H9 (cell line): ENCODE measurements around the gene DCST2. TPM values are rescaled to one million over a fixed set of nuclear protein-coding genes. Genes with fewer than 3 reads are reported as not detected.
A peak's percentile ranks its signal among the peaks of the same experiment; 100 is the strongest.

Experiments used
- DNase-seq: peaks from one replicate; pipeline ENCODE4 v3.0.0-alpha.2; 2017
- H2AFZ ChIP-seq: one replicate; pipeline ENCODE4 v1.6.1; 2013; ENCODE audit warnings: mild to moderate bottlenecking, low read length, control low read depth, moderate library complexity
- H2AK5ac ChIP-seq: 2 replicates; pipeline ENCODE4 v1.6.1; 2013; ENCODE audit warnings: low read length, control low read depth, mixed read lengths; ENCODE audit not compliant: insufficient read length
- H2BK120ac ChIP-seq: one replicate; pipeline ENCODE4 v1.6.1; 2013; ENCODE audit warnings: low read depth, mild to moderate bottlenecking, low read length, control low read depth, inconsistent platforms; ENCODE audit not compliant: poor library complexity, severe bottlenecking
- H2BK12ac ChIP-seq: 2 replicates; pipeline ENCODE4 v1.6.1; 2013; ENCODE audit warnings: low read length, control low read depth, mixed read lengths, low read depth; ENCODE audit not compliant: insufficient read length
- H2BK15ac ChIP-seq: 2 replicates; pipeline ENCODE4 v1.6.1; 2013; ENCODE audit warnings: low read depth, low read length, control low read depth
- H2BK20ac ChIP-seq: one replicate; pipeline ENCODE4 v1.6.1; 2013; ENCODE audit warnings: low read depth, mild to moderate bottlenecking, low read length, control low read depth, inconsistent platforms; ENCODE audit not compliant: poor library complexity, severe bottlenecking
- H2BK5ac ChIP-seq: 2 replicates; pipeline ENCODE4 v1.6.1; 2013; ENCODE audit warnings: low read length, control low read depth, mixed read lengths; ENCODE audit not compliant: insufficient read length
- H3K14ac ChIP-seq: 2 replicates; pipeline ENCODE4 v1.6.1; 2013; ENCODE audit warnings: low read length, control low read depth; ENCODE audit not compliant: insufficient read depth
- H3K18ac ChIP-seq: 2 replicates; pipeline ENCODE4 v1.6.1; 2013; ENCODE audit warnings: low read depth, mild to moderate bottlenecking, mixed read lengths, low read length, control low read depth; ENCODE audit not compliant: insufficient read length
- H3K23ac ChIP-seq: 2 replicates; pipeline ENCODE4 v1.6.1; 2013; ENCODE audit warnings: low read length, control low read depth, mixed read lengths, low read depth; ENCODE audit not compliant: insufficient read length
- H3K23me2 ChIP-seq: 2 replicates; pipeline ENCODE4 v1.6.1; 2013; ENCODE audit warnings: low read depth, mild to moderate bottlenecking, mixed read lengths, low read length, control low read depth; ENCODE audit not compliant: insufficient read length, poor library complexity, severe bottlenecking
- H3K27ac ChIP-seq: 2 replicates; pipeline ENCODE4 v1.5.1; 2013; ENCODE audit warnings: low read length, control low read depth, mixed read lengths, low read depth; ENCODE audit not compliant: insufficient read length
- H3K27me3 ChIP-seq: 2 replicates; pipeline ENCODE4 v1.6.1; 2013; ENCODE audit warnings: low read length, control low read depth, inconsistent platforms; ENCODE audit not compliant: insufficient read depth
- H3K4ac ChIP-seq: 2 replicates; pipeline ENCODE4 v1.6.1; 2013; ENCODE audit warnings: low read depth, mild to moderate bottlenecking, control low read depth, inconsistent platforms, low read length, moderate library complexity
- H3K4me1 ChIP-seq: 2 replicates; pipeline ENCODE4 v1.6.1; 2013; ENCODE audit warnings: low read length, control low read depth, inconsistent platforms; ENCODE audit not compliant: insufficient read depth
- H3K4me2 ChIP-seq: 2 replicates; pipeline ENCODE4 v1.6.1; 2013; ENCODE audit warnings: low read length, control low read depth, mixed read lengths; ENCODE audit not compliant: insufficient read length, insufficient read depth
- H3K56ac ChIP-seq: 2 replicates; pipeline ENCODE4 v1.6.1; 2013; ENCODE audit warnings: low read depth, mild to moderate bottlenecking, mixed read lengths, low read length, control low read depth; ENCODE audit not compliant: insufficient read length
- H3K79me1 ChIP-seq: 2 replicates; pipeline ENCODE4 v1.6.1; 2013; ENCODE audit warnings: low read depth, mild to moderate bottlenecking, moderate library complexity, low read length, control low read depth, inconsistent platforms; ENCODE audit not compliant: insufficient read depth, poor library complexity, severe bottlenecking
- H3K79me2 ChIP-seq: 2 replicates; pipeline ENCODE4 v1.6.1; 2013; ENCODE audit warnings: low read length, control low read depth, inconsistent platforms; ENCODE audit not compliant: insufficient read depth
- H3K9ac ChIP-seq: 2 replicates; pipeline ENCODE4 v1.6.1; 2013; ENCODE audit warnings: low read length, control low read depth, mixed read lengths; ENCODE audit not compliant: insufficient read length; ENCODE audit errors: extremely low read depth
- H3K9me3 ChIP-seq: one replicate; pipeline ENCODE4 v1.6.1; 2013; ENCODE audit warnings: low read depth, low read length, inconsistent platforms; ENCODE audit not compliant: control insufficient read depth
- H3T11ph ChIP-seq: one replicate; pipeline ENCODE4 v1.6.1; 2013; ENCODE audit warnings: mild to moderate bottlenecking, low read length, control low read depth, inconsistent platforms
- H4K20me1 ChIP-seq: one replicate; pipeline ENCODE4 v1.6.1; 2013; ENCODE audit not compliant: control insufficient read depth, insufficient read length, insufficient read depth
- H4K5ac ChIP-seq: 2 replicates; pipeline ENCODE4 v1.6.1; 2013; ENCODE audit warnings: low read depth, mild to moderate bottlenecking, mixed read lengths, low read length, control low read depth; ENCODE audit not compliant: insufficient read length
- H4K8ac ChIP-seq: replicated peaks from 2 replicates; pipeline ENCODE4 v1.6.1; 2013; ENCODE audit warnings: low read length, control low read depth, mixed read lengths, low read depth; ENCODE audit not compliant: insufficient read length
- H4K91ac ChIP-seq: 2 replicates; pipeline ENCODE4 v1.6.1; 2013; ENCODE audit warnings: low read depth, mild to moderate bottlenecking, moderate library complexity, mixed read lengths, low read length, control low read depth; ENCODE audit not compliant: insufficient read length
- H3K27ac Mint-ChIP-seq, 3 experiments: 2 replicates in 2 of 3; 3 replicates in 1 of 3; pipeline ENCODE4 v1.8.0; 2020 to 2021; ENCODE audit warnings: mixed read lengths in 3 of 3, mild to moderate bottlenecking in 1 of 3, moderate library complexity in 1 of 3
- H3K27me3 Mint-ChIP-seq: 2 replicates; pipeline ENCODE4 v1.8.0; 2021; ENCODE audit warnings: low read depth, mild to moderate bottlenecking, moderate library complexity, mixed read lengths
- H3K36me3 Mint-ChIP-seq, 3 experiments: 2 replicates in 2 of 3; 3 replicates in 1 of 3; pipeline ENCODE4 v1.8.0; 2020 to 2021; ENCODE audit warnings: low read depth in 3 of 3, mixed read lengths in 3 of 3; ENCODE audit not compliant: insufficient read depth in 1 of 3
- H3K4me1 Mint-ChIP-seq, 2 experiments: 2 replicates each; pipeline ENCODE4 v1.8.0; 2020; ENCODE audit warnings: mixed read lengths in 2 of 2
- H3K4me3 Mint-ChIP-seq, 2 experiments: 2 replicates in 1 of 2; 3 replicates in 1 of 2; pipeline ENCODE4 v1.8.0; 2020 to 2021; ENCODE audit warnings: mild to moderate bottlenecking in 2 of 2, mixed read lengths in 2 of 2, moderate library complexity in 1 of 2
- H3K9me3 Mint-ChIP-seq, 2 experiments: 2 replicates in 1 of 2; 3 replicates in 1 of 2; pipeline ENCODE4 v1.8.0; 2020; ENCODE audit warnings: mild to moderate bottlenecking in 2 of 2, mixed read lengths in 2 of 2, moderate library complexity in 1 of 2
- CTCF ChIP-seq: fragments of 200-600 bp; sonication (generic); conservative IDR thresholded peaks from 3 replicates; pipeline ENCODE4 v1.8.0; 2021; ENCODE audit warnings: antibody characterized with exemption, mild to moderate bottlenecking
- WGBS: extraction: QIAGEN DNeasy Blood & Tissue Kit; methylation state at CpG from one replicate; pipeline ENCODE4 v1.1.7; 2013; ENCODE audit warnings: missing lambda C conversion rate, low lambda C conversion rate, mixed read lengths; ENCODE audit not compliant: insufficient read length; ENCODE audit errors: extremely low coverage; 5-methylcytosine and 5-hydroxymethylcytosine counted together
- total RNA-seq: library from RNA; stranded (reverse); gene quantifications from 2 replicates; pipeline ENCODE4 v1.2.1, GENCODE V29; 2021

DCST2 gene
- total RNA-seq, 1 experiment from 2014 or later, result 0.35 TPM

GRCh38 chr1:154970631-154971340 lies 62.8 kb downstream of the DCST2 start, which contains the start of gene SHC1:
SHC1 (minus strand) TSS chr1:154970747; CDS start chr1:154970526, 221 bp downstream.
- Histone ChIP-seq H3K56ac (no peak within 1 kb of the TSS), H3K79me1 (peaks cover 7% of the 10 kb centered on the region), H2BK5ac (peak within 1 kb of the TSS; percentile 74), H3K4me2 (peak within 1 kb of the TSS; percentile 77), H2BK12ac (peak within 1 kb of the TSS; percentile 46), H2BK120ac (no peak within 1 kb of the TSS), H2AK5ac (peak within 1 kb of the TSS; percentile 38), H3K9me3 (no peaks in the 10 kb centered on the region), H3K4ac (no peak within 1 kb of the TSS), H3K23me2 (peaks cover 38% of the 10 kb centered on the region), H2BK15ac (no peak within 1 kb of the TSS), H4K8ac (no peak within 1 kb of the TSS), H3T11ph (no peak within 1 kb of the TSS), H3K79me2 (peaks cover 18% of the 10 kb centered on the region; the same call in 1 of the 2 replicates), H3K18ac (peak within 1 kb of the TSS; percentile 73), H3K27me3 (no peaks in the 10 kb centered on the region), H3K9ac (peak within 1 kb of the TSS; percentile 71), H4K5ac (peak within 1 kb of the TSS; percentile 26), H3K27ac (peak within 1 kb of the TSS; percentile 97), H2BK20ac (no peak within 1 kb of the TSS), H3K4me1 (peaks cover 4% of the 10 kb centered on the region; the same call in 1 of the 2 replicates), H4K20me1 (peaks cover 2% of the 10 kb centered on the region), H4K91ac (peak within 1 kb of the TSS; percentile 10), H2AFZ (no peak within 1 kb of the TSS), H3K23ac (no peak within 1 kb of the TSS), H3K14ac (peak within 1 kb of the TSS; percentile 54)
- peak; percentile 95 for DNase-seq
- peaks cover 40 to 43% of the 10 kb centered on the region in 2 experiments for H3K4me1 Mint-ChIP-seq
- WGBS, result no CpG with 5 or more reads among the region's 15 CpGs
- peaks cover 23 to 37% (median 28%) of the 10 kb centered on the region in 3 experiments for H3K36me3 Mint-ChIP-seq
- peak within 1 kb of the TSS; percentile 33 to 95 (median 50); a peak in 6 of 7 replicates for H3K27ac Mint-ChIP-seq
- H3K4me3 Mint-ChIP-seq, result peak within 1 kb of the TSS in 1 of 2 experiments; percentile 96; a peak in 4 of 5 replicates
- H3K9me3 Mint-ChIP-seq, result no peaks in the 10 kb centered on the region
- no peaks in the 10 kb centered on the region for H3K27me3 Mint-ChIP-seq
- TF ChIP-seq CTCF, result no peak
